GF-D8 (cell line): Measurements from ENCODE around the gene XRCC2.
A peak's percentile ranks its signal among the peaks of the same experiment; 100 is the strongest.
"Not testable (repeated sequence)": the region's sequence is repeated elsewhere in the genome, so short reads cannot be mapped to it uniquely, and the experiment has no call there.

Experiments
- DNase-seq: peaks from one replicate; lab custom pipeline; 2025; lab: John Stamatoyannopoulos, UW

Gene XRCC2

GRCh38 chr7:152663931-152664330 lies 12.0 kb downstream of the XRCC2 start:
- no peak for DNase-seq

- no peak for DNase-seq
Observed at GRCh38 chr7:152663148-152663740, 12.7 kb downstream of the XRCC2 start.

- no peak for DNase-seq
Observed at GRCh38 chr7:152661479-152661878, 14.5 kb downstream of the XRCC2 start.

GRCh38 chr7:152660021-152660420 lies 15.9 kb downstream of the XRCC2 start:
- DNase-seq: no peak

GRCh38 chr7:152654971-152655370 lies 21.0 kb downstream of the XRCC2 start:
- DNase-seq: no peak

- DNase-seq: no peak
Observed at GRCh38 chr7:152649220-152649619, 26.7 kb downstream of the XRCC2 start.

- no peak for DNase-seq
Observed at GRCh38 chr7:152647009-152647408, 28.9 kb downstream of the XRCC2 start.

- DNase-seq: not testable (repeated sequence)
Observed at GRCh38 chr7:152646579-152646978, 29.4 kb downstream of the XRCC2 start.

GRCh38 chr7:152643979-152644559 lies 31.9 kb downstream of the XRCC2 start:
- no peak for DNase-seq

GRCh38 chr7:152641384-152641783 lies 34.6 kb downstream of the XRCC2 start:
- no peak for DNase-seq

- no peak for DNase-seq
Observed at GRCh38 chr7:152640829-152641228, 35.1 kb downstream of the XRCC2 start.

- no peak for DNase-seq
Observed at GRCh38 chr7:152637920-152638580, 37.9 kb downstream of the XRCC2 start.

- DNase-seq: no peak
Observed at GRCh38 chr7:152637161-152637560, 38.8 kb downstream of the XRCC2 start.

GRCh38 chr7:152636441-152636840 lies 39.5 kb downstream of the XRCC2 start:
- DNase-seq: no peak

GRCh38 chr7:152633504-152633903 lies 42.4 kb downstream of the XRCC2 start:
- no peak for DNase-seq

- DNase-seq: no peak
Observed at GRCh38 chr7:152633072-152633471, 42.9 kb downstream of the XRCC2 start.

- DNase-seq: not testable (repeated sequence)
Observed at GRCh38 chr7:152628772-152629171, 47.2 kb downstream of the XRCC2 start.

GRCh38 chr7:152624228-152624627 lies 51.7 kb downstream of the XRCC2 start:
- no peak for DNase-seq

- no peak for DNase-seq
Observed at GRCh38 chr7:152621426-152621825, 54.5 kb downstream of the XRCC2 start.

GRCh38 chr7:152619027-152619739 lies 56.8 kb downstream of the XRCC2 start:
- no peak for DNase-seq

GRCh38 chr7:152618427-152618826 lies 57.5 kb downstream of the XRCC2 start:
- DNase-seq: no peak

GRCh38 chr7:152617056-152617455 lies 58.9 kb downstream of the XRCC2 start:
- DNase-seq: peak; percentile 18
